Upper lobe of left lung (tissue), 4 donors: Measurements from ENCODE around the gene SLC6A17.

Experiments used
- CTCF ChIP-seq, 6 experiments: fragments of 450-650 bp in 4 of 6; fragments of 200-600 bp in 2 of 6; sonication (generic) in 2 of 6; IDR thresholded peaks; one replicate each; pipeline ENCODE4 v1.5.1; 2016 to 2019; ENCODE audit warnings: antibody characterized with exemption in 6 of 6
- POLR2A ChIP-seq, 4 donors: fragments of 450-650 bp; IDR thresholded peaks; one replicate each; pipeline ENCODE4 v1.5.1; 2016 to 2017; ENCODE audit warnings: antibody characterized with exemption in 4 of 4, mild to moderate bottlenecking in 2 of 4
- POLR2AphosphoS5 ChIP-seq, 2 donors: sonication (generic); formaldehyde crosslinking; IDR thresholded peaks; one replicate each; pipeline ENCODE4 v1.5.1; 2017; ENCODE audit warnings: antibody characterized with exemption in 2 of 2

DNA sequence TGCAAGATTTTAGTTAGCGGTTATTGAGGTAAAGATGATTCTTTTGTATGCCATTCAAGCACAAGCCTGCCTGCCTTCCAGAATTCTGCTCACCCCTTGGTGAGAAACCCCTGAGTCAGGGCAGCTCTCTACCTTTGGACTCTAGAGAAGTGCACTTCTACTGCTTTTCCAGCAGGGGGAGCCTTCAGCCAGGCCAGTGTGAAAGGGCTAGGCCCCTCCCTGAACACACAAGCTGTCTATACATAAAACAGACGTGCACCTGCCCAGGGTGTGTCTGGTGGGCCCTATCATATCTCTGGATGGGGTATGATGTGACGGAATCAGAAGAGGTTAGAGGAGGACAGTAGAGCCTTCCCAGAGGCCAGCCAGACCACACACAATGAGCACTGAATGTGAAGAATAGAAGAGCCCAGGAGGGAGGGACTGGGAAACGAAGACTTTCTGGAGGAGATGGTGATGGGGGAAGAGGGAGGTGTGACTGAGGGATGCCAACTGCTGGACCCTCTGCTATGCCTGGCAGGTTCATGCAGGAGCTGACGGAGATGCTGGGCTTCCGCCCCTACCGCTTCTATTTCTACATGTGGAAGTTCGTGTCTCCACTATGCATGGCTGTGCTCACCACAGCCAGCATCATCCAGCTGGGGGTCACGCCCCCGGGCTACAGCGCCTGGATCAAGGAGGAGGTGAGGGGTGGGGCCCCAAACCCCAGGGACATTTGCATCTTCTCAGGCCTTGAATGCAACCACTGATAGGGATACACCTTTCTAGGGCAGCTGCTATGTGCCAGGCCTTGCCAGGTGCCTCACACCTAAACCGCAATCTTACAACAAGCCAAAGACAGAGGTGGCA is 46.8 kb downstream of the SLC6A17 start:
- TF ChIP-seq CTCF (IDR thresholded peaks at IDR 0.05) (peak; percentile 61 to 89 (median 74)), POLR2AphosphoS5 (IDR thresholded peaks at IDR 0.05) (no peak), POLR2A (IDR thresholded peaks at IDR 0.05) (no peak)
